Bronchial epithelial cell (primary cell): ENCODE data around the gene POLR2H. TPM values are rescaled to one million over a fixed set of nuclear protein-coding genes. Genes with fewer than 3 reads are reported as not detected.

ENCODE experiments used
- DNase-seq: peaks from one replicate; pipeline ENCODE4 v3.0.0-alpha.2; 2010; ENCODE audit warnings: low read depth
- FAIRE-seq: peaks from 2 replicates; lab custom pipeline; 2011; peaks lifted over from hg19 to GRCh38; lab: Jason Lieb, UNC
- H3K27me3 ChIP-seq: 2 replicates; pipeline ENCODE4 v1.5.1; 2011; ENCODE audit warnings: low read length; ENCODE audit not compliant: control insufficient read depth, insufficient read depth
- H3K36me3 ChIP-seq: 2 replicates; pipeline ENCODE4 v1.5.1; 2011; ENCODE audit warnings: low read length; ENCODE audit not compliant: control insufficient read depth, insufficient read depth
- H3K4me3 ChIP-seq: 2 replicates; pipeline ENCODE4 v1.5.1; 2011; ENCODE audit warnings: mild to moderate bottlenecking, low read depth, low read length, control low read depth
- CTCF ChIP-seq: IDR thresholded peaks from 2 replicates; pipeline ENCODE4 v1.5.1; 2011; ENCODE audit warnings: mild to moderate bottlenecking, moderate library complexity, low read length, control low read depth, inconsistent platforms; ENCODE audit not compliant: insufficient read depth, severe bottlenecking
- total RNA-seq: library from RNA; depleted of rRNA; stranded (reverse); fragments of >200 nt; gene quantifications from 2 replicates; pipeline ENCODE4 v1.2.1, GENCODE V29; 2014

POLR2H gene
- total RNA-seq, 1 donor from 2014 or later, result 112 TPM

- Histone ChIP-seq H3K4me3 (no peak overlapping the region), H3K27me3 (peaks cover 15% of the 10 kb centered on the region), H3K36me3 (peaks cover 3% of the 10 kb centered on the region)
- DNase-seq, result no peak
- no peak for FAIRE-seq
- no peak for TF ChIP-seq CTCF
These were observed 11.9 kb downstream of the POLR2H start for GRCh38 chr3:184373422-184373821.

- no peak overlapping the region for H3K4me3 ChIP-seq
- H3K36me3 ChIP-seq, result no peaks in the 10 kb centered on the region
- no peak for DNase-seq
- H3K27me3 ChIP-seq, result peaks cover 29% of the 10 kb centered on the region
- no peak for TF ChIP-seq CTCF
- FAIRE-seq, result no peak
These were observed 14.4 kb downstream of the POLR2H start for GRCh38 chr3:184375747-184376461.

GRCh38 chr3:184377374-184377773 lies 15.9 kb downstream of the POLR2H start:
- TF ChIP-seq CTCF, result no peak
- H3K36me3 ChIP-seq, result no peaks in the 10 kb centered on the region
- no peak for FAIRE-seq
- peaks cover 43% of the 10 kb centered on the region for H3K27me3 ChIP-seq
- no peak for DNase-seq
- no peak overlapping the region for H3K4me3 ChIP-seq

- Histone ChIP-seq H3K27me3 (peaks cover 46% of the 10 kb centered on the region), H3K4me3 (no peak within 1 kb of the TSS), H3K36me3 (no peaks in the 10 kb centered on the region)
- no peak for TF ChIP-seq CTCF
- FAIRE-seq, result no peak
- DNase-seq, result no peak
These were observed 16.5 kb downstream of the POLR2H start, which contains the start of gene THPO for GRCh38 chr3:184377882-184378445. THPO (minus strand) TSS chr3:184378207; CDS start chr3:184376259, 1,948 bp downstream.

GRCh38 chr3:184378651-184379357 lies 17.3 kb downstream of the POLR2H start:
- Histone ChIP-seq H3K36me3 (no peaks in the 10 kb centered on the region), H3K27me3 (peaks cover 46% of the 10 kb centered on the region), H3K4me3 (no peak overlapping the region)
- DNase-seq (no peak), FAIRE-seq (no peak)
- no peak for TF ChIP-seq CTCF
